Mucosa of stomach (tissue), 1 donor: ENCODE data around the gene ZNF611.

Experiments used
- H3K27me3 ChIP-seq: one replicate; pipeline ENCODE4 v1.7.0; 2013; ENCODE audit warnings: mild to moderate bottlenecking, low read length; ENCODE audit not compliant: control insufficient read depth, insufficient read depth
- H3K36me3 ChIP-seq: one replicate; pipeline ENCODE4 v1.7.0; 2013; ENCODE audit warnings: low read length; ENCODE audit not compliant: control insufficient read depth, insufficient read depth
- H3K4me1 ChIP-seq: one replicate; pipeline ENCODE4 v1.7.0; 2013; ENCODE audit warnings: mild to moderate bottlenecking, low read length; ENCODE audit not compliant: control insufficient read depth, insufficient read depth
- H3K4me3 ChIP-seq: one replicate; pipeline ENCODE4 v1.7.0; 2013; ENCODE audit warnings: low read length
- H3K9ac ChIP-seq: one replicate; pipeline ENCODE4 v1.7.0; 2013; ENCODE audit warnings: mild to moderate bottlenecking, low read length, moderate library complexity
- H3K9me3 ChIP-seq: one replicate; pipeline ENCODE4 v1.7.0; 2013; ENCODE audit warnings: mild to moderate bottlenecking, low read length, moderate library complexity; ENCODE audit not compliant: control insufficient read depth
- donor health status: Pancreatic carcinoma.

Gene ZNF611

GRCh38 chr19:52667972-52668371 is 66.9 kb downstream of the ZNF611 start:
- Histone ChIP-seq H3K4me3 (no peak overlapping the region), H3K27me3 (no peaks in the 10 kb centered on the region), H3K9me3 (no peaks in the 10 kb centered on the region), H3K9ac (no peak overlapping the region), H3K4me1 (peaks cover 7% of the 10 kb centered on the region), H3K36me3 (no peaks in the 10 kb centered on the region)

GRCh38 chr19:52666506-52666905 is 68.3 kb downstream of the ZNF611 start:
- H3K9ac ChIP-seq = no peak overlapping the region
- no peaks in the 10 kb centered on the region for H3K9me3 ChIP-seq
- H3K4me1 ChIP-seq = peaks cover 7% of the 10 kb centered on the region
- no peaks in the 10 kb centered on the region for H3K27me3 ChIP-seq
- no peak overlapping the region for H3K4me3 ChIP-seq
- H3K36me3 ChIP-seq = no peaks in the 10 kb centered on the region

- Histone ChIP-seq H3K36me3 (no peaks in the 10 kb centered on the region), H3K4me1 (peaks cover 7% of the 10 kb centered on the region), H3K9ac (no peak overlapping the region)
Measured at GRCh38 chr19:52665529-52665928, 69.3 kb downstream of the ZNF611 start.

GRCh38 chr19:52665027-52665426 is 69.8 kb downstream of the ZNF611 start:
- no peaks in the 10 kb centered on the region for H3K9me3 ChIP-seq
- peaks cover 7% of the 10 kb centered on the region for H3K4me1 ChIP-seq
- H3K4me3 ChIP-seq = no peak overlapping the region
- H3K9ac ChIP-seq = peak overlapping the region; percentile 41
- H3K36me3 ChIP-seq = no peaks in the 10 kb centered on the region
- no peaks in the 10 kb centered on the region for H3K27me3 ChIP-seq

More at GRCh38 chr19:52665529-52665928, 69.3 kb downstream of the ZNF611 start:
- no peaks in the 10 kb centered on the region for H3K27me3 ChIP-seq
- H3K9me3 ChIP-seq = no peaks in the 10 kb centered on the region
- H3K4me3 ChIP-seq = no peak overlapping the region

GRCh38 chr19:52664461-52664860 is 70.4 kb downstream of the ZNF611 start:
- Histone ChIP-seq H3K9me3 (no peaks in the 10 kb centered on the region), H3K36me3 (no peaks in the 10 kb centered on the region), H3K4me1 (peaks cover 7% of the 10 kb centered on the region), H3K9ac (no peak overlapping the region), H3K27me3 (no peaks in the 10 kb centered on the region), H3K4me3 (no peak overlapping the region)

- H3K36me3 ChIP-seq = no peaks in the 10 kb centered on the region
Measured at GRCh38 chr19:52662631-52663030, 72.2 kb downstream of the ZNF611 start.

GRCh38 chr19:52660981-52661380 is 73.9 kb downstream of the ZNF611 start:
- Histone ChIP-seq H3K36me3 (no peaks in the 10 kb centered on the region), H3K4me1 (peaks cover 7% of the 10 kb centered on the region), H3K9ac (no peak overlapping the region), H3K27me3 (no peaks in the 10 kb centered on the region), H3K4me3 (no peak overlapping the region), H3K9me3 (no peaks in the 10 kb centered on the region)

More at GRCh38 chr19:52662631-52663030, 72.2 kb downstream of the ZNF611 start:
- no peaks in the 10 kb centered on the region for H3K9me3 ChIP-seq
- no peak overlapping the region for H3K9ac ChIP-seq
- H3K4me3 ChIP-seq = no peak overlapping the region
- no peaks in the 10 kb centered on the region for H3K27me3 ChIP-seq
- peaks cover 7% of the 10 kb centered on the region for H3K4me1 ChIP-seq

- H3K4me1 ChIP-seq = no peaks in the 10 kb centered on the region
- H3K27me3 ChIP-seq = no peaks in the 10 kb centered on the region
- H3K9me3 ChIP-seq = no peaks in the 10 kb centered on the region
- H3K4me3 ChIP-seq = no peak overlapping the region
- H3K9ac ChIP-seq = no peak overlapping the region
- no peaks in the 10 kb centered on the region for H3K36me3 ChIP-seq
Measured at GRCh38 chr19:52659013-52659412, 75.8 kb downstream of the ZNF611 start.

GRCh38 chr19:52658595-52658994 is 76.2 kb downstream of the ZNF611 start:
- Histone ChIP-seq H3K27me3 (no peaks in the 10 kb centered on the region), H3K4me1 (no peaks in the 10 kb centered on the region), H3K36me3 (no peaks in the 10 kb centered on the region), H3K9ac (no peak overlapping the region), H3K9me3 (no peaks in the 10 kb centered on the region), H3K4me3 (no peak overlapping the region)

- no peaks in the 10 kb centered on the region for H3K36me3 ChIP-seq
Measured at GRCh38 chr19:52653161-52653560, 81.7 kb downstream of the ZNF611 start.

More at GRCh38 chr19:52653161-52653560, 81.7 kb downstream of the ZNF611 start:
- Histone ChIP-seq H3K4me3 (no peak overlapping the region), H3K4me1 (no peaks in the 10 kb centered on the region), H3K27me3 (no peaks in the 10 kb centered on the region), H3K9ac (no peak overlapping the region), H3K9me3 (no peaks in the 10 kb centered on the region)
